COR-L47 (cell line): ENCODE measurements around the gene TMEM175.
"Not testable (repeated sequence)": the region's sequence is repeated elsewhere in the genome, so short reads cannot be mapped to it uniquely, and the experiment has no call there.

Experiments used
- DNase-seq: peaks from one replicate; lab custom pipeline; 2025; lab: John Stamatoyannopoulos, UW

Gene TMEM175

DNA sequence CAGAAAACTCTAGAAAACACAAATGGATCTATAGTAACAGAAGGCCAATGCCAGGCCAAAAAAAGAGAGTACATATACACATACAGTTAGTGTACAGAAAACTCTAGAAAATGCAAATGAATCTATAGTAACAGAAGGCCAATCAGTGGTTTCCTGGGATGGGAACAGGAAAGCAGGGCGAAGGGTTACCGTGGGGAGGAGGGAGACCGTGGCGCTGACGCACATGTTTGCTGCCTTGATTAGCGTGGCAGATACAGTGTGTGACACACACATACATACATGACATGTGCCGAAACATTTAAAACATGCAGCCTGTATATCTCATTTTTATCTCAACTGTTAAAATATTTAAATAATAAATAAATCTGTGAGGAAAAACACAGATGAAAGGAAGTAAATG lies 14.8 kb upstream of the TMEM175 start:
- no peak for DNase-seq

DNA sequence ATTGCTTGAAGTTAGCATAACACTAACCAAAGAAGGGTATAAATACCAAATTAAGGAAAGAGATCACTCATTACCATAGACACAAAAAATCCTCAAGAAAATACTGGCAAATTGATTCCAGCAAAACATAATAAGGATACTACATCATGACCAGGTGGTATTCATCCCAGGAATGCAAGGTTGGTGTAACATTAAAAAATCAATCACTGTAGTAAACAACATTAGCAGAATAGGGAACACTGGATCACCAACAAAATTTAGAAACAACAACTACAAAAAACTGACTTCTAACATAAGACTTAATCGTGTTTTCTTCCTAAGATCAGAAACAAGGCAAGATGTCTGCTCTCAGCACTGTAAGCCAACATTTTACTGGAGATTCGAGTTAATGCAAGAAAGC lies 14.3 kb upstream of the TMEM175 start:
- no peak for DNase-seq

DNA sequence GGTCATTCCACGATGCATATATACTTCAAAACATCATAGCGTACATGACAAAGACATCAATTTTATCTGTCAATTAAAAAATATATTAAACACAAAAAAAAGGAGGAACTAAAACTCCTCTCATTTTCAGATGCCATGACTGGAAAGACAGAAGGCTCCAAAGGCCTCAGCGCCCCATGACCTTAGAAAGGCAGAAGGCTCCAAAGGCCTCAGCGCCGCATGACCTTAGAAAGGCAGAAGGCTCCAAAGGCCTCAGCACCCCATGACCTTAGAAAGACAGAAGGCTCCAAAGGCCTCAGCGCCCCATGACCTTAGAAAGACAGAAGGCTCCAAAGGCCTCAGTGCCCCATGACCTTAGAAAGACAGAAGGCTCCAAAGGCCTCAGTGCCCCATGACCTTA lies 13.7 kb upstream of the TMEM175 start:
- DNase-seq = not testable (repeated sequence)

DNA sequence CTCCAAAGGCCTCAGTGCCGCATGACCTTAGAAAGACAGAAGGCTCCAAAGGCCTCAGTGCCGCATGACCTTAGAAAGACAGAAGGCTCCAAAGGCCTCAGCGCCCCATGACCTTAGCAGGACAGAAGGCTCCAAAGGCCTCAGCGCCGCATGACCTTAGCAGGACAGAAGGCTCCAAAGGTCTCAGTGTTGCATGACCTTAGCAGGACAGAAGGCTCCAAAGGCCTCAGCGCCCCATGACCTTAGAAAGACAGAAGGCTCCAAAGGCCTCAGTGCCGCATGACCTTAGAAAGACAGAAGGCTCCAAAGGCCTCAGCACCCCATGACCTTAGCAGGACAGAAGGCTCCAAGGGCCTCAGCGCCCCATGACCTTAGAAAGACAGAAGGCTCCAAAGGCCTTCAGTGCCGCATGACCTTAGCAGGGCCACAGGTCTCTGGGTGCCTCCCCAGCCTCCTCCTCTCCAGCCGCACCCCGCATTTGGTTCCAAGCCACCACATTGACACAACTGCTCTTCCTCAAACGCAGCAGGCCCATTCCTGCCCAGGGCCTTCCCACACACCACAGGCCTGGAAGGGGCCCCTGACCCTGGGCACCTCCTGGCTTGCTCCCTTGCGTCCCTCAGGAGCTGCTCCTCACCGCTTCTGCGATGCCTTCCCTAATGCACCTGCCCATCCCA lies 13.1 kb upstream of the TMEM175 start:
- DNase-seq = not testable (repeated sequence)

DNA sequence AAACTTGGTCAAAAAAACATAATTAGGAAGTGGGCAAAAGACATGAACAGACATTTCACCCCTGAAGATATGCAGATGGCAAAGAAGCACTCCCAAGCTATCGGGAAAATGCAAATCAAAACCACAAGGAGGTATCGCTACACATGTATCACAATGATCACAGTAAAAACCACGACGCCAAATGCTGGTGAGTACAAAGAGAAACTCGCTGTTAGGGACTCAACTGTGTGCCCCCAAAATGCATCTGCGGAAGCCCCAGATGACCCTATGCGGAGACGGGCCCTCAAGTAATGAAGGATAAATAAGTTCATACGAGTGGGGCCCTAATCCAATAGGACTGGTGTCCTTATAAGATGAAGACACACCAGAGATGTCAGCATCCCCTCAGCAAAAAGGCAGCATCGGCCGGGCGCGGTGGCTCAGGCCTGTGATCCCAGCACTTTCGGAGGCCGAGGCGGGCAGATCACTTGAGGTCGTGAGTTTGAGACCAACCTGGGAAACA lies 10.4 kb upstream of the TMEM175 start:
- DNase-seq = no peak

DNA sequence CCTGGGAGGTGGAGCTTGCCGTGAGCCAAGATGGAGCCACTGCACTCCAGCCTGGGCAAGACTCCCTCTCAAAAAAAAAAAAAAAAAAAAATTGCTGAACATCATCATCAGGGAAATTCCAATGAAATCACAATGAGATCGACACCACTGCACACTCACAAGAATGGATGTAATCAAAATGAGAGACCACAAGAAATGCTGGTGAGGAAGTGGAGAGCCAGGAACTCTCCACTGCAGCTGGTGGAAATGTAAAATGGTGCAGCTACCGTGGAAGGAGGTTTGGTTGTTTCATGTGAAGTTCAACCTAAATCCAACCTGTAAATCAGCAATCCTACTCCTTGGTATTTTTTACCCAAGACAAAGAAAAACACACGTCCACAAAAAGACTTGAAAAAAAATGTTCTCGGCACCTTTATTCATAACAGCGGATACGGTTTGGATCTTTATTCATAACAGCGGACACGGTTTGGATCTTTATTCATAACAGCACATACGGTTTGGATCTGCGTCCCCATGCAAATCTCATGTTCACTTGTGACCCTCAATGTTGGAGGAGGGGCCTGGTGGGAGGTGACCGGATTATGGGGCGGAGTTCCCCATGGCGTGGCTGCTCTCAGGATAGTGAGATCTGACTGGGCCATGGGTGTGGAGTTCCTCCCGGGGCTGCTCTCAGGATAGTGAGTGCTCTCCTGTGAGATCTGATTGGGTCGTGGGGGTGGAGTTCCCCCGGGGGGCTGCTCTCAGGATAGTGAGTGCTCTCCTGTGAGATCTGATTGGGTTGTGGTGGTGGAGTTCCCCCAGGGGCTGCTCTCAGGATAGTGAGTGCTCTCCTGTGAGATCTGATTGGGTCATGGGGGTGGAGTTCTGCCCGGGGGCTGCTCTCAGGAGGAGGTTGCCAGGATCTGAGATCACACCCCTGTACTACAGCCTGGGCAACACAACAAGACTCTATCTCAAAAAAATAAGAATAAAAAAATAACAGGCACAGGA lies 7.9 kb upstream of the TMEM175 start:
- DNase-seq = no peak

DNA sequence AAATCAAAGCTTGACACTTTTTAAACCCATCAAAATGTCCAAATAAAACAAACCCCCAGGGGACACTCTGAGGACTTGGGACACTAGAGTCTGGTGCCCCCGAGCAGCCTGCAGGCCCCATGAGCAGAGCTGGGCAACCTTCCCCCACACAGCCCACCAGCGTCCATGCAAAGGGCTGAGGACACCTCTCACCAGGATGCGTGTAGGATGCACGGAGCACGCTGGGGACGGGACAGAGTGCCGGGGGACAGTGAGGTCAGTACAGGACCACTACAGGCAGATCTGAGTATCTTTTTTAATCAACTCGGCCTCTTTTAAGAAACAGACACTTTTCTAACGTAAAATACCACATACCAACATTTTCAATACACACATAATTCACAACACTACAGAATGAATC lies 7.1 kb upstream of the TMEM175 start:
- DNase-seq = no peak

DNA sequence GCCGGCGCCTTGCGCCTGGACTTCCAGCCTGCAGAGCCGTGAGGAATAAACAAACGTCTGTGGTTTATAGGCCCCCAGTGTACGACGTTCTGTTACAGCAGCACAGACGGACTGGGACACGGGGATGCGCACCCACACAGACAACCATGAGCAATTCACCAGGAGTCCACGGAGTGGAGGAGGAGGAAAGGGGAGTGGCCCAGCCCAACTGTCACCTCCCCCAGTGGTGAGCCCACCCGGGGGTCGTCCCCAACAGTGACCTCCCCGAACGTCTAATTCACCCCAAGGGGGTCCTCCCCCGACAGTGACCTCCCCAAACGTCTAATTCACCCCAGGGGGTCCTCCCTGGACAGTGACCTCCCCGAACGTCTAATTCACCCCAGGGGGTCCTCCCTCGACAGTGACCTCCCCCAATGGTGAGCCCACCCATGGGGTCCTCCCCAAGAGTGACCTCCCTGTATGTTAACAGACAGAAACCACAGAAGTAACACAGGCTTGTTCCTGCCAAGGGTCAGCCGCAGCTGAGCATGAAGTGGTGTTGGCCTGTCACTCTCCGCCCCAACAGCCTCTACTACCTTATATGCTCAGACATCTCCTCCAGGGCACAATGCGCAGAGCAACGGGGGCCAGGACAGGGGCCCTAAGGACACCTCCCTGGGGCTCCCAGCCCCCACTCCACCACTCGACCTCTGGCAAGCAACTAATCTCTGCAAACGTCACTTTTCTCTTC lies 6.3 kb upstream of the TMEM175 start:
- DNase-seq = no peak

DNA sequence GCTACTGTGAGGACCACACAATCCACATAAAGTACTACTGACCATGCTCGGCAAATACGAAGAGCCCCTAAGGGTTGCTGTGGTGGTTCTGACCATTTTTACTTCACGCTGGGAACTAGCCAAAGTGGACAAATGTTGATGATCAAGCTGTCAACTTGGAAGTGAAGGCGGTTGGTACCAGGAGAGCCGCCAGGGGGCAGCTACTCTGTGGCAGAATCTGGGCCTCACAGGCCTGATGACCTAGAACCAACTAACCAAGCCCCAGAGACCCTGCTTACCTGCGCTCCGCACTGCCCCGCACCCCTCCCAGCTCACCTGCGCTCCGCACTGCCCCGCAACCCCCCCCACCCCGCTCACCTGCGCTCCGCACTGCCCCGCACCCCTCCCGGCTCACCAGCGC lies 5.7 kb upstream of the TMEM175 start:
- no peak for DNase-seq

DNA sequence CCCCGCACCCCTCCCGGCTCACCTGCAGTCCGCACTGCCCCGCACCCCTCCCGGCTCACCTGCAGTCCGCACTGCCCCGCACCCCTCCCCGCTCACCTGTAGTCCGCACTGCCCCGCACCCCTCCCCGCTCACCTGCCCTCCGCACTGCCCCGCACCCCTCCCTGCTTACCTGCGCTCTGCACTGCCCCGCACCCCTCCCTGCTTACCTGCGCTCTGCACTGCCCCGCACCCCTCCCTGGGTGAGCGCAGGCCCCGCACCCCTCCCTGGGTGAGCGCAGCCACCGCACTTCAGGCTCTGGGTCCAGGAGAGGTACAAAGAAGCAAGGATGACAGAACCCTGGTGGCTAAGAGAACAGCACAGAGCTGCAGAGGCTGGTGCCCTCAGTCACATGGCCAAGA lies 4.7 kb upstream of the TMEM175 start:
- not testable (repeated sequence) for DNase-seq

DNA sequence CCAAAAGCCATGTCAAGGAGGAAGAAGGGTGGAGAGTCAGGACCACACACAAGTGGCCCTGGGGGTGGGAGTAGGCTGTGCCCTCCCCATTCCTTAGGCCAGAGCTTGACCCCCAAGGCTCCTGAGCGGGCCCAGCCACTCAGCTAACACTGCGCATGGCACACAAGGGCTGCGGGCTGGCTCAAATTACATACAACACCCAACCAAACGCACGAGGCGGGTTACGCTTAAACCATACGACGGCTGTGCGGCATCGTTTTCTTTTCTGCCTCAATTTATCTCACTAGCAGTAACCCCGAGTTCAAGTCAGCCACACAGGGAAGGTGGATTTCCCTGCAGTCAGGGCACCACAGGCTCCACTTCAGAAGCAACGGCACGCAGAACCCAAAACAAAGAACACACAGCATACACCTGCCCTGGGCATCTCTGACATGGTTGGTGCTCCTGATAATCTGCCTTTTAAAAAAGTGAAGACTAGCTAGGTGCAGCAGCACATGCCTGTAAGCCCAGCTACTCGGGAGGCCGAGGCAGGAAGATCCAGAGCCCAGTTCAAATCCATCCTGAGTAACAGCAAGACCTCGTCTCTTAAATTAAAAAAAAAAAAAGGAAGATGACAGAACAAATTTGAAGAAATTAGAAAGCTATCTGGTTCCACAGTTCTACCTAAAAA lies 3.0 kb upstream of the TMEM175 start:
- no peak for DNase-seq

DNA sequence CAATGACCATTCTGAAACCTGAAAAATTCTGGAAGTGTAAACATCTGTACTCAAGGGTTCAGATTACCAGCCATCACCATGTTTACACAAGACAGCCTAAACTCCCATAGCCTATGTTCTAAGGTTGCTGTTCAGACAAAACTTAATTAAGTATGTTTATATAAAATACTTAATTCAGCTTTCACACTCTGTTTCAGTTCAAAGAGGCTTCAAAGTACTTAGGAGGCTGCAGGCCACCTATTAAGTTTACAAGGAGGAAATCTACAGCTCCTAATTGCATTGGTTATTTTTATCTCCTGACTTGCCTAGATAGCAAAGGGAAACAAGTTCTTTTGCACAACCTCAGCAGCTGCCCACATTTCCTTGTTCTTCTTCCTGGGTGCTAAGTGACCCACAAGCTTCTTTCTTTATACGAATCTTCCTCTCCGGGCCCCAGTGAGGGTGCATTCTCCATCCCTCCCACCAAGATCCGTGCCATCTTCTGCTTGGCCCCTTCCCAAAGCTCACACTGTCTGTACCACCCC lies 2.2 kb upstream of the TMEM175 start:
- no peak for DNase-seq

DNA sequence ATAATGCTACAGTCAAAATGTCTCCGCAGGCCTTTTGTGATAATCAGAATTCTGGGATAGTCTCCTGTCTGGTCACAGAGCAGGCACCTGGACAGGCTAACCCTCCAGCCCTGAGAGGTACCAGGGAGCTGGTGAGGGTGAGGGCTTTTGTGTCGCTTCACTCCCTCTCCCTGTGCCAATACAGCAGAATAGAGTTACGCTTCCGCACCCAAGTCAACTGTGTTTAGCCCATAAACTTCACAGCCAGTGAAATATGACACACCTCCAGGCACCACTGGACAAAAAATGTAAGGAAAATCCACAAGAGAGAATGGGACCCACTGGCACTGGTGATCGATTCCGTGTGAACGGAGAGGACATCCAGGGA lies 1.4 kb upstream of the TMEM175 start:
- DNase-seq = no peak

DNA sequence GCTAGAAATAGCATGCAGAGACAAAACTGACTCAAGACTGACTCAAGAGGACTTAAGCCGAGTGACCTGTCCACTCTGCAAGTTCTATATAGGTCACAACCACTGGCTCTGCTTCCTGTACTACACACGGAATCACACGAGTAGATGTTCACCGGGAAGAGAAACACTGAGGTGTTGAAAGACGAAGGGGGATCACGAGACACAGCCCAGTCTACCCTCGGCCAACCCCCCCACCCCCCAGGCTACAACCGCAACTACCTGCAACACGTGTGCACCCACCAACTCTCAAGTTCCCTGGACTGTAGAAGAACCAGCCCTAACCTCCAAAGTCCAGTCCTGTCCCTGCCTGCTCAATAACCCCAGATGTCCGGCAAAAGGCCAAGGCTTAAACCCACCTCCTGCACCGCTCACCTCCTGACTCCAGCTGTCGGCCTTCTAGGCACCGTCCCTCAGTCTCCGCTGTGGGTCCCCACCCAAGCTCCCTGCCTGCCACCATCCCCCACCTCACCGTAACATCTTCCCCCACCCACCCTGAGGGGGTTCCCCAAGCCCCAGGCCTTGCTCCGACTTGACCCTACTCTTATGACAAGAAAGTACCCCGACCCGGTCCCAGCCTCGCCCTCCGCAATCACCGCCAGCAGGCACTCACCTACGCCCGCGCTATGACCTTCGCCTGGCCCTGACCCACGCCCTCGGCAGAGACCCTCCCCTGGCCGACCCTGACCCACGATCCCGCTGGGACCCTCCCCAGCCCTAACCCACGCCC lies 883 bp upstream of the TMEM175 start:
- DNase-seq = no peak

DNA sequence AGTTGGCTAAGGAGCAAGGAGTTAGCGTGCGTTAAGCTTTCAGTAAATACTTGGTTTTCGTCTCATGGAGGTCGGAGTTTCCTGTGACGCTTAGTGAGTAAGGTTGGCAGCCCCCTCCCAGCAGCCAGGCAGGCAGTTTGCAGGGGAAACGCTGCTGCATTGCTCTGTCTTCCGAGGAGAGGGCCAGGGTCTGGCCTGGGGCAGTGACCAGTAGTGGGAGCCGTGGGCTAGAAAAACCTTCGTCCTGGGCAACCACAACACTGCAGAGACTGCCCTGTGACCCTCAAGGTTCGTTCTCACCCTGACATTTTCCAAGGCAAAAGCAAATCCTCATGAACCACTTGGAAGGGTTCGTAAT lies 432 bp downstream of the TMEM175 start:
- peak; percentile 17 for DNase-seq

DNA sequence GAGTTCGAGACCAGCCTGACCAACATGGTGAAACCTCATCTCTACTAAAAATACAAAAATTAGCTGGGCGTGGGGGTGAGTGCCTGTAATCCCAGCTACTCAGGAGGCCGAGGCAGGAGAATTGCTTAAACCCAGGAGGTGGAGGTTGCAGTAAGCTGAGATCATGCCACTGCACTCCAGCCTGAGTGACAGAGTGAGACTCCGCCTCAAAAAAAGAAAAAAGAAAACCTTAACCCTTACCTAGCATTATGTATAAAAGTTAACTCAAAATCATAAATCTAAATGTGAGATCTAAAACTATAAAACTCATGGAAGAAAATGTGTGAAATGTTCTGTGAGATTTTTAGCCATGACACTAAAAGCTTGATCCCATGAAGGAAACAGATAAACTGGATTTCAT lies 7.2 kb downstream of the TMEM175 start:
- not testable (repeated sequence) for DNase-seq

DNA sequence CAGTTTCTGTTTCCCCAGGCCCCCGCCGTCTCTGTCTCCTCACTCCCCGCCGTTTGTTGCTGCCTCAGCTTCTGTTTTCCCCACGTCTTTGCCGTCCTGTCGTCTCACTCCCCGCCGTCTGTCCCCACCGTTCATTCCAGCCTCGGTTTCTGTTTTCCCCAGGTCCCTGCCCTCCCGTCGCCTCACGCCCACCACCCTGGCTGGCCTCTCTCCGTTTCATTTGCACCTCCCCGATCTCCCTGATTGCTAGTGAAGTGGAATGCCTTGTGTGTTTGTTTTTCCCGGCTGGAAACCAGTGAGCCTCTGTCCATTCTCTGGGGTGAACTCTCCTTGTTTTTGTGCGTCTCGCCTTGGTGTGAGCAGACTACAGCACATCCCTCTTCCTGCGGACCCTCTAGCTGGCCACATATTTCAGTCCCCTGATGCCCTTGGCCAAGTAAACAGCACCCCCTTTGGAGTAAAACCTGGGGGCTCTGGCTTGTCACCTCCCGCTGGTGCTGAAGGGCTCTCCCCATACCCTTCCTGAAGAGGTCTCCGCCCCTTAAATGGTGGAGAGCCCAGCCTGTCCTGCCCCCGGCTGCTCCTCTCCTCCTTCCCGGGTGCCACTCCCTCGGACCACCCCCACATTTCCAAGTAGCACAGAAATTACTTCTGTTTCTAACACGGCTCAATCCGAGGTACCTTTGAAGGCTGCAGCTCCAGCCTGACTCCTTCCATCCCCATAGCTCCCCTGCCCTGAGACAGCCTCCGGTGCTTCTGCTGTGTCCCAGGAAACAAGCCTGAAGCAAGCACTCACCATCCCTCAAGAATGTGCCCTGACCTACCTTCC lies 13.2 kb downstream of the TMEM175 start:
- no peak for DNase-seq

DNA sequence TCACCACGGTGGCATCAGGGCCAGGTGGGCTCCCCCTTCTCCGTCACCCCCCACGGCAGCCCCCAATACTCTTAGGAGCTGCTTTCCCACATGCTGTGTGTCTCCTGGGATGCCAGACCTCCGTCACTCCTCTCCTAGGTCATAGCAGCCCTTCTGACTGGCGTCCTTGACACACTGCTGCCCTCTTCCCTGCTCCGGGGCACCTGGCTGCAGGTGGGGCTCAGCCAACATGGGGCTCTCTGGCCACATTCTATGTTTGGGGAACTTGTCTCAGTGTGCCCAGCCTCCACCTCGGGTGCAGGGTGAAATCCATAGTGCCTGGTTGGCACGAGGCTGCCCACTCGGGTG lies 13.8 kb downstream of the TMEM175 start:
- no peak for DNase-seq

DNA sequence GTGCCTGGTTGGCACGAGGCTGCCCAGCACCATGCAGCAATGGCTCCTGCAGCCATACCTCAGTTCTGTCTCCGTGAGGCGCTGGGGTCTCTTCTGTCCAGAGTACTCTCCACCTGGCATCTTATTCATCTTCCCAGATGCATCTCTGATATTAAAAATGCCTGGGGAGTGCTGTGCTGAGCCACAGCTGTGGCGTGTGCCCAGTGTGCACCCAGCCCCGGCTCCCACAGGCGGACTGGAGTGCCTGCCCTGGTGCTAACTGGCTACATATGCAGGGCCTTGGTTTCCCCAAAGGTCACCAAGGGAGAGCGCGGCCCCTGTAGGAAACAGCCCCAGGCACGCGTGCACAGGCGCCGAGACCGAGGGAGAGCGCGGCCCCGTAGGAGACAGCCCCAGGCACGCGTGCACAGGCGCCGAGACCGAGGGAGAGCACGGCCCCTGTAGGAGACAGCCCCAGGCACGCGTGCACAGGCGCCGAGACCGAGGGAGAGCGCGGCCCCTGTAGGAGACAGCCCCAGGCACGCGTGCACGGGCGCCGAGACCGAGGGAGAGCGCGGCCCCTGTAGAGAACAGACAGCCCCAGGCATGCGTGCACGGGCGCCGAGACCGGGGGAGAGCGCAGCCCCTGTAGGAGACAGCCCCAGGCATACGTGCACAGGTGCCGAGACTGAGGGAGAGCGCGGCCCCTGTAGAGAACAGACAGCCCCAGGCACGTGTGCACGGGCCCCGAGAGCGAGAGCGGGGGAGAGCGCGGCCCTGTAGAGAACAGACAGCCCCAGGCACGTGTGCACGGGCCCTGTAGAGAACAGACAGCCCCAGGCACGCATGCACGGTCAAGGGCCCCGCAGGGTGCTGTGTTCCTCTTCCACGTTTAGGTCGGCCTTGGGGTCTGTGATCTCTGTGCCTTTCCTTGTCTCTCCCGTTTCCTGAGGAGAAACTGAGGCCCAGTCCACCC lies 14.5 kb downstream of the TMEM175 start:
- no peak for DNase-seq
